OCI-LY1 (cell line): Measurements from ENCODE around the gene AMER3.

Source experiments
- CTCF ChIP-seq: fragments of 200-600 bp; sonication (generic), shearing (Covaris generic); IDR thresholded peaks from 2 replicates; pipeline ENCODE4 v1.5.1; 2017; ENCODE audit warnings: mild to moderate bottlenecking, antibody characterized with exemption, low read length, moderate library complexity, mixed read lengths
- EZH2 ChIP-seq: fragments of 200-600 bp; sonication (generic), shearing (Covaris generic); IDR thresholded peaks from 2 replicates; pipeline ENCODE4 v1.8.0; 2017; ENCODE audit warnings: borderline replicate concordance, mixed run types, mild to moderate bottlenecking, antibody characterized with exemption, low read length, moderate library complexity, mixed read lengths

GRCh38 chr2:130776550-130776949 is 21.2 kb downstream of the AMER3 start:
- no peak for TF ChIP-seq CTCF
- no peak for TF ChIP-seq EZH2
